GM18951 (cell line): Measurements from ENCODE around the gene ZNF785.

Source experiments
- POLR2A ChIP-seq: IDR thresholded peaks from 4 replicates; pipeline ENCODE4 v1.6.1; 2011; ENCODE audit warnings: mild to moderate bottlenecking; ENCODE audit not compliant: insufficient read length, insufficient read depth; ENCODE audit errors: extremely low read depth
- in situ Hi-C: fragments of 300-500 bp; cut with MboI; formaldehyde crosslinking; loops from one replicate; pipeline ENCODE4 v1.12.0; 2022; ENCODE audit warnings: low sequenced_read_pairs, mixed read lengths, inconsistent platforms; ENCODE audit not compliant: unreplicated experiment

Gene ZNF785

GRCh38 chr16:30585400-30586191 lies at the start of gene ZNF785:
Gene ZNF785 (minus strand): TSS chr16:30585697. CDS start chr16:30585611, 86 bp downstream.
- TF ChIP-seq POLR2A, result peak; percentile 39
- in situ Hi-C loops, result no loop called here

DNA sequence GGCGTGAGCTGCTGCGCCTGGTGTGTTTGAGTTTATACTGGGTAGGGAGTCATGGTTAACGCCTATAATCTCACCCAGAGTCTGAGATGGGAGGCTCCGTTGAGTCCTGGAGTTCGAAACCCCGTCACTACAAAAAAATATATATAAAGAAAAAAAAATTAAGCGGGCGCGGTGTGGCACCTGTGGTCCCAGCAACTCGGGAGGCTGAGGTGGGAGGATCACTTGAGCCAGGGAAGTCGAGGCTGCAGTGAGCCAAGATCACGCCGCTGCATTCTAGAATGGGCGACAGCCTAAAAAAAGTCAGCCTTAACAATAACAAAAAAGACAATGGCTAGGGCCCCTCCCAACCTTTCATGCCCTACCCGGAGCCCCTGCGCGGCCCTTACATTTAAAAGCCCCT lies 48.0 kb upstream of the ZNF785 start:
- TF ChIP-seq POLR2A, result no peak
- in situ Hi-C loops, result loop anchor here (25.0 kb wide), 1 partner anchor 1171 kb away; the partner anchor contains the start of genes BOLA2, SLX1B and SULT1A4

- in situ Hi-C loops, result loop anchor here (25.0 kb wide), 1 partner anchor 1170 kb away; the partner anchor contains the start of genes BOLA2, SLX1B and SULT1A4
These were observed 47.0 kb upstream of the ZNF785 start for GRCh38 chr16:30632454-30632853.

DNA sequence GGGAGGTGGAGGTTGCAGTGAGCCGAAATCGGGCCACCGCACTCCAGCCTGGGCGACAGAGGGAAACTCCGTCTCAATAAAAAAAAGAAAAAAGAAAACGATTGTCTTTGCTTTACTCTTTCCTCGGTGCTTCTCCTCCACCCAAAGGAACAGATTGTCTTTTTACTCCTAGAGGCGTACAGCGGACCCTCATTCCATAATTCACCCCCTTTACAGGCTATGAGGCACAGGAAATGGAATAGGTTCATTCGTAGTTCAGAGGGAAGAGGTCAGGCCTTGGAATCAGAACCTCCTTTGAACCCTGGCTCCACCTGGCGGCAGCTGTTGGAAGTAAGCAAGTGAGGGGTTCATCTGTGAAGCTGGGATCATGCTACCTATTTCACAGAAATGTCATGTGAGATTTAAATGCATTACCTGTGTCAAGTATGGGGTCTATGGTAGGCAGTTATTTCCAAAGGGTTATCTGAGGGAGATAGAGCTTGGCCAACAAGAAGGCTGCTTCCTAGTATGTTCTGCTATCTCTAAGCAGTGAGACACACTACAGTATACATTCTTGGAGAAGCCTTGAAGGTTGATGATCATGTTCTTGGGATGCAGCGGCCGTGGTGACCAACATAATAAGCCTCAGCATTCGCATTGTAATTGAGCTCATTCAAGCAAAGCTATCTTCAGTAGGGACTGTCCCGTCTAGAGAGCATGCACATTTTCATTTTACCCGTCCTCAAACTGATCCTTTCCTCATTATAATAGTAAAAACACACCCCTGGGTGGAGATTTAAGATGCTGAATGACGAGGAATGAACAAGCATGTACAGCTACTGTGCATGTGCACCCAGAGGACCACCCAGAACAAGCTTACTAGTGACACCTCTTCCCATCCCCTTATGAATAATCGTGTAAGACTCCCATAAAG lies 43.4 kb upstream of the ZNF785 start:
- no peak for TF ChIP-seq POLR2A
- in situ Hi-C loops, result loop anchor here (25.0 kb wide), 1 partner anchor 1167 kb away; the partner anchor contains the start of genes BOLA2, SLX1B and SULT1A4

- in situ Hi-C loops, result loop anchor here (25.0 kb wide), 1 partner anchor 1164 kb away; the partner anchor contains the start of genes BOLA2, SLX1B and SULT1A4
- TF ChIP-seq POLR2A, result no peak
These were observed 40.7 kb upstream of the ZNF785 start for GRCh38 chr16:30626236-30626635.

- in situ Hi-C loops, result no loop called here
These were observed 38.2 kb upstream of the ZNF785 start for GRCh38 chr16:30623536-30624283.

GRCh38 chr16:30622455-30623032 lies 37.0 kb upstream of the ZNF785 start:
- TF ChIP-seq POLR2A, result no peak
- in situ Hi-C loops, result no loop called here

More at GRCh38 chr16:30623536-30624283, 38.2 kb upstream of the ZNF785 start:
- no peak for TF ChIP-seq POLR2A

- TF ChIP-seq POLR2A, result no peak
- in situ Hi-C loops, result no loop called here
These were observed 36.3 kb upstream of the ZNF785 start for GRCh38 chr16:30621765-30622164.

DNA sequence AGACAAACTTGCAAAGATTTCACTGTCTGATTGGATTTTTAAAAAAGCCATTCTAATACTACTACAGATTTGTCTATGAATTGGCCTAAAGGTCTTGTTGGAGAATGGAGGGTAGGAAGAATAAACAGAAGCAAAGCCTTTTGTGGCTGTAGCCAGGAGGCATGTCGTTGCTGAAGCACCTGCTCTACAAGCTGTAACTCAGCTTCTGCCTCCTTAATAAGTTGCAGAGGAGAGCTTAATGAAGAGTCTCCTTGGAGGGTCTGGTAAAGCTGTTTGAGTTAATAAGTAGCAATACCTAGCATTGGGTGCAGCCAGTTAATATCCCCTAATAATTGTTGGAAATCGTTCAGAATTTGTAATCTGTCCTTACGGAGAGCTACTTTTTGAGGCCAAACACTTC lies 34.7 kb upstream of the ZNF785 start:
- in situ Hi-C loops, result no loop called here

GRCh38 chr16:30619638-30620037 lies 34.1 kb upstream of the ZNF785 start:
- TF ChIP-seq POLR2A, result no peak
- in situ Hi-C loops, result no loop called here

More for the DNA sequence above, 34.7 kb upstream of the ZNF785 start:
- TF ChIP-seq POLR2A, result no peak

GRCh38 chr16:30619202-30619601 lies 33.7 kb upstream of the ZNF785 start:
- no peak for TF ChIP-seq POLR2A
- in situ Hi-C loops, result no loop called here

GRCh38 chr16:30615358-30616091 lies 30.0 kb upstream of the ZNF785 start:
- in situ Hi-C loops, result no loop called here

More at GRCh38 chr16:30615358-30616091, 30.0 kb upstream of the ZNF785 start:
- TF ChIP-seq POLR2A, result no peak
